Measurements from ENCODE around the gene SPATA9. TPM values are rescaled to one million over a fixed set of nuclear protein-coding genes. Genes with fewer than 3 reads are reported as not detected.

SPATA9 gene
- total and polyA plus RNA-seq, 2 of the 8 experiments (the other 6 are each of a cell fraction or from before 2014, with no cell fraction given) = not detected

GRCh38 chr5:95720094-95720786, 37.4 kb upstream of the SPATA9 start (continued):
- no peak for TF ChIP-seq RAD21 (IDR thresholded peaks at IDR 0.05 in 1 of 2, conservative IDR thresholded peaks at IDR 0.05 in 1 of 2; ENCODE audit: low read depth in 2 of 2, low read length in 2 of 2)
- no peak for TF ChIP-seq RXRA (IDR thresholded peaks at IDR 0.05; ENCODE audit: insufficient read depth, low read depth, low read length)
